K562 (cell line): ENCODE results near the gene CCDC82. TPM values are rescaled to one million over a fixed set of nuclear protein-coding genes. Genes with fewer than 3 reads are reported as not detected.
A peak's percentile ranks its signal among the peaks of the same experiment; 100 is the strongest.

Experiments used
- ATAC-seq: fragments of 200-7000 bp; cut with Tn5 transposase; 3 replicates; pipeline ENCODE4 v1.9.1; 2020; ENCODE audit warnings: moderate library complexity
- BruUV-seq: library from RNA; stranded (reverse); fragments of 400-500 nt; replicated peaks from 2 replicates; lab custom pipeline; 2021; lab: Mats Ljungman, UMichigan
- CTCF ChIA-PET: fragments of 300-600 bp; formaldehyde crosslinking; extraction: SDS; loops from one replicate; lab custom pipeline; 2021; ENCODE audit warnings: low intra/inter-chr PET ratio; lab: Yijun Ruan, JAX
- POLR2A ChIA-PET: fragments of 300-600, 350-650 bp; sonication (Branson Sonifier 250); formaldehyde crosslinking; extraction: SDS; loops from one replicate; lab custom pipeline; 2021; ENCODE audit warnings: antibody characterized with exemption, inconsistent platforms; lab: Yijun Ruan, JAX
- DNase-seq, 4 experiments: peaks; one replicate each; pipeline versions ENCODE4 v3.0.0 to v3.0.0-alpha.2; 2011 to 2018; ENCODE audit warnings: low spot score in 3 of 4, mixed read lengths in 3 of 4; ENCODE audit errors: extremely low read depth in 1 of 4
- FAIRE-seq: peaks from 2 replicates; lab custom pipeline; 2011; peaks lifted over from hg19 to GRCh38; lab: Jason Lieb, UNC
- H2AFZ ChIP-seq: 2 replicates; pipeline ENCODE4 v1.6.0; 2011; ENCODE audit warnings: low read depth, low read length, control low read depth, inconsistent platforms
- H3K27ac ChIP-seq: fragments of 200-600 bp; 3 replicates; pipeline ENCODE4 v1.8.0; 2011; ENCODE audit warnings: low read depth, mild to moderate bottlenecking, control low read depth, inconsistent platforms, low read length, moderate library complexity, mixed read lengths; ENCODE audit errors: extremely low read depth
- H3K27me3 ChIP-seq, 2 experiments: fragments of 300-600 bp in 1 of 2; 2 replicates in 1 of 2; 3 replicates in 1 of 2; pipeline versions ENCODE4 v1.6.0 to v1.8.0; 2011; ENCODE audit warnings: inconsistent platforms in 2 of 2, low read length in 2 of 2, mild to moderate bottlenecking in 1 of 2, mixed read lengths in 1 of 2, moderate library complexity in 1 of 2; ENCODE audit not compliant: control insufficient read depth in 2 of 2, insufficient read depth in 2 of 2
- H3K36me3 ChIP-seq: fragments of 300-600 bp; 3 replicates; pipeline ENCODE4 v1.8.0; 2011; ENCODE audit warnings: mild to moderate bottlenecking, low read length, inconsistent platforms; ENCODE audit not compliant: control insufficient read depth, insufficient read depth
- H3K4me1 ChIP-seq, 2 experiments: fragments of 200-600 bp in 1 of 2; replicated peaks in 1 of 2; 2 replicates in 1 of 2; 3 replicates in 1 of 2; pipeline versions ENCODE4 v1.5.1 to v1.8.0; 2011; ENCODE audit warnings: inconsistent platforms in 2 of 2, low read length in 2 of 2, mild to moderate bottlenecking in 1 of 2, mixed read lengths in 1 of 2, moderate library complexity in 1 of 2; ENCODE audit not compliant: control insufficient read depth in 2 of 2, insufficient read depth in 2 of 2
- H3K4me2 ChIP-seq: 2 replicates; pipeline ENCODE4 v1.6.1; 2011; ENCODE audit warnings: low read length, control low read depth, inconsistent platforms, mixed read lengths; ENCODE audit not compliant: insufficient read depth
- H3K4me3 ChIP-seq: fragments of 200-600 bp; sonication (generic), shearing (Covaris generic); 2 replicates; pipeline ENCODE4 v1.5.1; 2016; ENCODE audit warnings: control low read depth, inconsistent platforms
- H3K79me2 ChIP-seq: fragments of 200-600 bp; 3 replicates; pipeline ENCODE4 v1.8.0; 2011; ENCODE audit warnings: low read length, inconsistent platforms; ENCODE audit not compliant: control insufficient read depth, insufficient read depth
- H3K9ac ChIP-seq, 2 experiments: 2 replicates each; pipeline versions ENCODE4 v1.6.0 to v1.6.1; 2011; ENCODE audit warnings: low read depth in 2 of 2, low read length in 2 of 2, control low read depth in 1 of 2, inconsistent platforms in 1 of 2, mild to moderate bottlenecking in 1 of 2, mixed read lengths in 1 of 2; ENCODE audit not compliant: insufficient read depth in 1 of 2
- H3K9me1 ChIP-seq: one replicate; pipeline ENCODE4 v1.6.0; 2011; ENCODE audit warnings: inconsistent platforms, mild to moderate bottlenecking, low read length, moderate library complexity; ENCODE audit not compliant: control insufficient read depth, insufficient read depth
- H3K9me3 ChIP-seq: replicated peaks from 2 replicates; pipeline ENCODE4 v1.5.1; 2011; ENCODE audit warnings: low read depth, low read length, inconsistent platforms; ENCODE audit not compliant: control insufficient read depth, insufficient read depth
- H4K20me1 ChIP-seq: replicated peaks from 2 replicates; pipeline ENCODE4 v1.6.1; 2011; ENCODE audit warnings: low read length, inconsistent platforms, mixed read lengths; ENCODE audit not compliant: control insufficient read depth, insufficient read depth
- CTCF ChIP-seq, 3 experiments: IDR thresholded peaks in 2 of 3; conservative IDR thresholded peaks in 1 of 3; 2 replicates each; pipeline ENCODE4 v1.5.1; 2011 to 2012; ENCODE audit warnings: low read length in 3 of 3, mild to moderate bottlenecking in 3 of 3, control low read depth in 2 of 3, improper control_type of control experiment in 1 of 3, inconsistent platforms in 1 of 3, low read depth in 1 of 3, mixed read lengths in 1 of 3, moderate library complexity in 1 of 3; ENCODE audit not compliant: insufficient read depth in 2 of 3
- L3MBTL2 ChIP-seq: fragments of 450-650 bp; IDR thresholded peaks from 2 replicates; pipeline ENCODE4 v1.6.1; 2016; ENCODE audit warnings: mild to moderate bottlenecking, moderate library complexity
- MAFF ChIP-seq: IDR thresholded peaks from 2 replicates; pipeline ENCODE4 v1.6.1; 2012; ENCODE audit warnings: low read length, improper control_type of control experiment
- MAFG ChIP-seq: fragments of 450-650 bp; conservative IDR thresholded peaks from 2 replicates; pipeline ENCODE4 v1.6.1; 2016; ENCODE audit warnings: missing genetic modification characterization, missing compliant biosample characterization
- MAFK ChIP-seq: IDR thresholded peaks from 2 replicates; pipeline ENCODE4 v1.6.1; 2011; ENCODE audit warnings: low read length, improper control_type of control experiment
- MAZ ChIP-seq, 2 experiments: fragments of 450-650 bp in 1 of 2; sonication (generic) in 1 of 2; formaldehyde crosslinking; IDR thresholded peaks in 1 of 2; conservative IDR thresholded peaks in 1 of 2; 2 replicates each; pipeline versions ENCODE4 v1.4.0 to v1.5.0; 2020; ENCODE audit warnings: mild to moderate bottlenecking in 1 of 2, missing genetic modification reagents in 1 of 2
- NELFE ChIP-seq: IDR thresholded peaks from 2 replicates; pipeline ENCODE4 v1.6.1; 2011; ENCODE audit warnings: mild to moderate bottlenecking; ENCODE audit not compliant: insufficient read depth, insufficient read length
- NFE2 ChIP-seq: IDR thresholded peaks from 2 replicates; pipeline ENCODE4 v1.6.1; 2014; ENCODE audit warnings: antibody characterized with exemption, low read depth
- PBX2 ChIP-seq, 2 experiments: IDR thresholded peaks in 1 of 2; conservative IDR thresholded peaks in 1 of 2; 2 replicates each; pipeline ENCODE4 v1.6.1; 2016; ENCODE audit warnings: low read depth in 2 of 2, mild to moderate bottlenecking in 1 of 2, missing compliant biosample characterization in 1 of 2, missing genetic modification characterization in 1 of 2, moderate library complexity in 1 of 2
- SIN3B ChIP-seq: fragments of 450-650 bp; IDR thresholded peaks from 2 replicates; pipeline ENCODE4 v1.6.1; 2017; ENCODE audit warnings: low read depth, mild to moderate bottlenecking, moderate library complexity
- TEAD4 ChIP-seq, 2 experiments: sonication (generic) in 1 of 2; formaldehyde crosslinking in 1 of 2; IDR thresholded peaks; 2 replicates each; pipeline versions ENCODE4 v1.6.1 to v1.8.0; 2012 to 2022; ENCODE audit warnings: borderline replicate concordance in 1 of 2, inconsistent platforms in 1 of 2, low read length in 1 of 2, mild to moderate bottlenecking in 1 of 2, missing genetic modification reagents in 1 of 2
- USF2 ChIP-seq: sonication (generic); formaldehyde crosslinking; IDR thresholded peaks from 2 replicates; pipeline ENCODE4 v1.5.0; 2020; ENCODE audit warnings: missing genetic modification reagents
- WHSC1 ChIP-seq: IDR thresholded peaks from one replicate; pipeline ENCODE4 v1.6.1; 2012; ENCODE audit warnings: low read length, control low read depth, inconsistent platforms
- ZNF511 ChIP-seq: sonication (generic); formaldehyde crosslinking; IDR thresholded peaks from 2 replicates; pipeline ENCODE4 v1.8.0; 2022; ENCODE audit warnings: mild to moderate bottlenecking, missing genetic modification reagents
- WGBS: fragments of 100-300 bp; shearing (Covaris generic); methylation state at CpG from one replicate; pipeline ENCODE4 v1.1.6; 2016; ENCODE audit warnings: low coverage, mixed read lengths; ENCODE audit not compliant: insufficient coverage; ENCODE audit errors: missing lambda C conversion rate; 5-methylcytosine and 5-hydroxymethylcytosine counted together
- in situ Hi-C: fragments of 300-500 bp; cut with MboI; formaldehyde crosslinking; loops from 4 replicates; pipeline ENCODE4 v1.15.0; 2018; ENCODE audit warnings: inconsistent platforms, mixed read lengths
- intact Hi-C: fragments of 100-400 bp; cut with micrococcal nuclease; formaldehyde crosslinking; loops from 2 replicates; pipeline ENCODE4 v1.14.2; 2022
- polyA plus RNA-seq, 8 experiments: library from polyadenylated mRNA; depleted of rRNA in 4 of 8; stranded (reverse) in 5 of 8; unstranded in 3 of 8; fragments of >200 nt; fragmentation: Nextera tagmentation in 2 of 8; fragmentation: Illumina TruSeq in 1 of 8; extraction: Ambion mirVana in 2 of 8; extraction: Trizol in 1 of 8; gene quantifications; 2 replicates each; pipeline versions ENCODE4 v1.2.1 to v1.2.3, GENCODE V29; 2011 to 2014; ENCODE audit warnings: inconsistent platforms in 1 of 8, missing spikeins in 1 of 8
- total RNA-seq, 7 experiments: library from RNA; depleted of rRNA in 6 of 7; stranded (reverse); fragments of >200 nt in 6 of 7; fragmentation: Illumina TruSeq in 2 of 7; extraction: Trizol in 2 of 7; gene quantifications; 2 replicates each; pipeline versions ENCODE4 v1.2.1 to v1.2.3, GENCODE V29; 2011 to 2021; ENCODE audit warnings: low replicate concordance in 1 of 7

The CCDC82 gene
- total and polyA plus RNA-seq, 9 of the 15 experiments (the other 6 are each of a cell fraction or from before 2014, with no cell fraction given): 12.5 to 51.3 (median 24.5) TPM

- peaks cover 6% of the 10 kb centered on the region; the same call in 1 of the 3 replicates for H3K36me3 ChIP-seq
- H3K4me2 ChIP-seq: no peak overlapping the region
- CTCF ChIA-PET: interaction anchor here (0.7 kb wide), 1 partner anchor 305 kb away, joined by 4 read pairs; no protein-coding TSS in a partner anchor
- H3K9me1 ChIP-seq: no peaks in the 10 kb centered on the region
- peaks cover 30% of the 10 kb centered on the region for H3K79me2 ChIP-seq
- peaks cover 0 to 4% of the 10 kb centered on the region in 2 experiments; a peak in 1 of 5 replicates for H3K4me1 ChIP-seq
- BruUV-seq: no TSS peak
- H3K9me3 ChIP-seq: peaks cover 10% of the 10 kb centered on the region; the same call in 1 of the 2 replicates
- H3K9ac ChIP-seq: no peak overlapping the region
- WGBS: 0% methylated on average over 1 of the region's 1 CpG
- FAIRE-seq (peak; percentile 48), ATAC-seq (no peak), DNase-seq (peak; percentile 22 to 57 (median 30))
- no peak overlapping the region for H3K4me3 ChIP-seq
- H3K27ac ChIP-seq: no peak overlapping the region
- in situ Hi-C loops: no loop called here
- POLR2A ChIA-PET: interaction anchor here (1.2 kb wide), 1 partner anchor 8 kb away, joined by 3 read pairs; no protein-coding TSS in a partner anchor
- no peaks in the 10 kb centered on the region for H4K20me1 ChIP-seq
- no peaks in the 10 kb centered on the region for H3K27me3 ChIP-seq
- intact Hi-C loops: loop anchor here (2.0 to 5.0 kb wide), 3 partner anchors 152 to 557 kb away; no protein-coding TSS in a partner anchor
- no peak overlapping the region for H2AFZ ChIP-seq
- TF ChIP-seq MAFF (peak; percentile 19; the same call in 1 of the 2 replicates), CTCF (IDR thresholded peaks at IDR 0.05 in 2 of 3, conservative IDR thresholded peaks at IDR 0.05 in 1 of 3; ENCODE audit: insufficient read depth in 2 of 3, low read depth in 1 of 3, low read length in 3 of 3) (peak; percentile 64 to 78 (median 67)), WHSC1 (no peak), MAFG (tag) (0 out of 2 replicates have a peak, but pooled peaks have one; percentile 33), NFE2 (peak; percentile 66), L3MBTL2 (no peak), MAZ (CRISPR knock-in tag; conservative IDR thresholded peaks at IDR 0.05 in 1 of 2, IDR thresholded peaks at IDR 0.05 in 1 of 2) (0 out of 4 replicates have a peak, but pooled peaks of 1 of the 2 experiments have one; percentile 26), SIN3B (no peak), USF2 (CRISPR knock-in tag) (no peak), ZNF511 (CRISPR knock-in tag) (no peak), TEAD4 (IDR thresholded peaks at IDR 0.05; ENCODE audit: low read length) (peak; percentile 30; the same call in 1 of the 2 replicates), TEAD4 (CRISPR knock-in tag; IDR thresholded peaks at IDR 0.05; ENCODE audit: borderline replicate concordance) (no peak), MAFK (no peak), PBX2 (CRISPR knock-in tag; IDR thresholded peaks at IDR 0.05; ENCODE audit: low read depth) (no peak), PBX2 (tag; conservative IDR thresholded peaks at IDR 0.05; ENCODE audit: low read depth) (peak; percentile 88), NELFE (no peak)
Observed at GRCh38 chr11:96393753-96394348, 4.1 kb upstream of the CCDC82 start.
